ENCODE measurements around the gene PCSK1.
"Not testable (repeated sequence)": the region's sequence is repeated elsewhere in the genome, so short reads cannot be mapped to it uniquely, and the experiment has no call there.

PCSK1 gene

GRCh38 chr5:96372726-96373380 is 60.2 kb downstream of the PCSK1 start:
- DNase-seq (ENCODE audit: low read depth in 2 of 2) = no peak

GRCh38 chr5:96370976-96371375 is 62.1 kb downstream of the PCSK1 start:
- DNase-seq (ENCODE audit: low read depth in 2 of 2) = no peak

GRCh38 chr5:96367337-96367736 is 65.7 kb downstream of the PCSK1 start:
- not testable (repeated sequence) for DNase-seq (ENCODE audit: low read depth in 2 of 2)

GRCh38 chr5:96354237-96354636 is 78.8 kb downstream of the PCSK1 start:
- no peak for DNase-seq (ENCODE audit: low read depth in 2 of 2)

GRCh38 chr5:96353220-96353619 is 79.8 kb downstream of the PCSK1 start:
- DNase-seq (ENCODE audit: low read depth in 2 of 2) = no peak

GRCh38 chr5:96350678-96351077 is 82.4 kb downstream of the PCSK1 start:
- DNase-seq (ENCODE audit: low read depth in 2 of 2) = no peak

- DNase-seq (ENCODE audit: low read depth in 2 of 2) = no peak
These were observed 84.5 kb downstream of the PCSK1 start for GRCh38 chr5:96348536-96348935.

GRCh38 chr5:96347502-96348292 is 85.4 kb downstream of the PCSK1 start:
- no peak for DNase-seq (ENCODE audit: low read depth in 2 of 2)

- DNase-seq (ENCODE audit: low read depth in 2 of 2) = no peak
These were observed 88.1 kb downstream of the PCSK1 start for GRCh38 chr5:96344678-96345577.

- DNase-seq (ENCODE audit: low read depth in 2 of 2) = no peak
These were observed 90.0 kb downstream of the PCSK1 start for GRCh38 chr5:96343094-96343493.

GRCh38 chr5:96342581-96342980 is 90.5 kb downstream of the PCSK1 start:
- DNase-seq (ENCODE audit: low read depth in 2 of 2) = no peak

All from stimulated activated CD8-positive, alpha-beta memory T cell treated with anti-CD3 and anti-CD28 coated beads, Interleukin-2, amount 100 ng/mL, for 48 hours (primary cell).